ENCODE data around the gene FBXO11. TPM values are rescaled to one million over a fixed set of nuclear protein-coding genes. Genes with fewer than 3 reads are reported as not detected.

FBXO11 gene
- total RNA-seq, 1 donor from 2014 or later, result 35.8 TPM

DNA sequence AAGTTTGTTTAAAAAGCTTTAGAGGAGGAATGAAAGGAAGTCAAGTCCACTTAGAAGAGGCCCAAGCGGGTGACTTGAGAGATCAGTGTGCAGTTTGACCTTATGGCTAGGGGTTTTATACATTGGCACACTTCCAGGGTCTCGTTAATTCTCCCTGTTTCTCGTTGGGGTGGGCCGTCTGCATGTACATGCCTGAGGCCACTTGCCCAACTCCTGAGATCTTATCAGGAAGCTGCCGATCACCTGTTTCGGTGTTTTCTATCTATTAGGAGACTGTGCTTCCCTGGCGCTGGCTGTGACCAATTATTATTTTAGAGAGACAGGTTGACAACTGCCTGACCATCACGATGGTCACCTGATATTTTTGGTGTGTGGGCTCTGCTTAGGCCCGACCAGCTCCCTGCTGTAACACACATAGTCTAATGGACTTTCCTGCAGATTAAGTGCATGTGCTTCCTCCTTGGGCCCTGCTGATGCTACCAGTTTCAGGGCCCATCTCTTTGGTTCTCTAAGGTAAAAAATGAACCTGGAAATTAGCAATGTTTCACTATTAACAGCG, 154.4 kb downstream of the FBXO11 start:
- Histone ChIP-seq H3K4me1 (no peaks in the 10 kb centered on the region), H3K27me3 (no peaks in the 10 kb centered on the region), H3K4me3 (no peak overlapping the region), H3K9me3 (no peaks in the 10 kb centered on the region), H3K36me3 (no peaks in the 10 kb centered on the region), H3K27ac (no peak overlapping the region)
- no peak for TF ChIP-seq POLR2A (IDR thresholded peaks at IDR 0.05)
- no peak for TF ChIP-seq POLR2AphosphoS5 (IDR thresholded peaks at IDR 0.05; ENCODE audit: insufficient read depth in 1 of 2, low read depth in 1 of 2)
- TF ChIP-seq, protein P1, sequence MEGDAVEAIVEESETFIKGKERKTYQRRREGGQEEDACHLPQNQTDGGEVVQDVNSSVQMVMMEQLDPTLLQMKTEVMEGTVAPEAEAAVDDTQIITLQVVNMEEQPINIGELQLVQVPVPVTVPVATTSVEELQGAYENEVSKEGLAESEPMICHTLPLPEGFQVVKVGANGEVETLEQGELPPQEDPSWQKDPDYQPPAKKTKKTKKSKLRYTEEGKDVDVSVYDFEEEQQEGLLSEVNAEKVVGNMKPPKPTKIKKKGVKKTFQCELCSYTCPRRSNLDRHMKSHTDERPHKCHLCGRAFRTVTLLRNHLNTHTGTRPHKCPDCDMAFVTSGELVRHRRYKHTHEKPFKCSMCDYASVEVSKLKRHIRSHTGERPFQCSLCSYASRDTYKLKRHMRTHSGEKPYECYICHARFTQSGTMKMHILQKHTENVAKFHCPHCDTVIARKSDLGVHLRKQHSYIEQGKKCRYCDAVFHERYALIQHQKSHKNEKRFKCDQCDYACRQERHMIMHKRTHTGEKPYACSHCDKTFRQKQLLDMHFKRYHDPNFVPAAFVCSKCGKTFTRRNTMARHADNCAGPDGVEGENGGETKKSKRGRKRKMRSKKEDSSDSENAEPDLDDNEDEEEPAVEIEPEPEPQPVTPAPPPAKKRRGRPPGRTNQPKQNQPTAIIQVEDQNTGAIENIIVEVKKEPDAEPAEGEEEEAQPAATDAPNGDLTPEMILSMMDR (IDR thresholded peaks at IDR 0.05), result no peak
- intact Hi-C loops (cut with DNase I), result no loop called here
- no peak for DNase-seq (ENCODE audit: extremely low spot score in 2 of 2)

- intact Hi-C loops (cut with DNase I), result no loop called here
- Histone ChIP-seq H3K9me3 (no peaks in the 10 kb centered on the region), H3K4me3 (no peak overlapping the region), H3K27me3 (no peaks in the 10 kb centered on the region), H3K36me3 (no peaks in the 10 kb centered on the region), H3K27ac (no peak overlapping the region), H3K4me1 (no peaks in the 10 kb centered on the region)
- no peak for TF ChIP-seq POLR2A (IDR thresholded peaks at IDR 0.05)
- TF ChIP-seq, protein P1 (IDR thresholded peaks at IDR 0.05), result no peak
- no peak for TF ChIP-seq POLR2AphosphoS5 (IDR thresholded peaks at IDR 0.05; ENCODE audit: insufficient read depth in 1 of 2, low read depth in 1 of 2)
- no peak for DNase-seq (ENCODE audit: extremely low spot score in 2 of 2)
These were observed 158.4 kb downstream of the FBXO11 start for GRCh38 chr2:47747878-47748277.

GRCh38 chr2:47744074-47744473, 162.2 kb downstream of the FBXO11 start:
- intact Hi-C loops (cut with DNase I), result no loop called here
- Histone ChIP-seq H3K4me3 (no peak overlapping the region), H3K9me3 (no peaks in the 10 kb centered on the region), H3K36me3 (no peaks in the 10 kb centered on the region), H3K27ac (no peak overlapping the region), H3K27me3 (no peaks in the 10 kb centered on the region), H3K4me1 (no peaks in the 10 kb centered on the region)
- TF ChIP-seq, protein P1 (IDR thresholded peaks at IDR 0.05), result no peak
- no peak for TF ChIP-seq POLR2A (IDR thresholded peaks at IDR 0.05)
- TF ChIP-seq POLR2AphosphoS5 (IDR thresholded peaks at IDR 0.05; ENCODE audit: insufficient read depth in 1 of 2, low read depth in 1 of 2), result no peak
- DNase-seq (ENCODE audit: extremely low spot score in 2 of 2), result no peak

DNA sequence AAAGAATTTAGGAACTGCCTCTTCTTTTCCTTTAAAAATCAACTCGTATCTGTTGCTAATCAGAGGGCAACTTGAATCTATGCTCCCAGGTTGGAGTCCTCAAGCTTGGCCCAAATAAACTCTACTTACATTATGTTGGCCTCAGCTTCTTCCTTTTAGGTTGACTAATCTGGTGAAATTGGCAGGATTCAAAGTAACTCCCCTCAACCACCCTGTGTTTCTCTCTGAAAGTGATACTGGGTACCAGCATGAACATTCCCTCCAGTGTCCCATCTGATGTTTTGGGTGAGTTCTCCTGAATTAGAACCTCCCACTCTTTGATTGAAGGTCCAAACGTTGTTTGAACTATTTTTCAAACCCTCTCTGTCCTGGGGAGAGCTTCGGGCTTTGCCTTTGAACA, 164.7 kb downstream of the FBXO11 start:
- Histone ChIP-seq H3K9me3 (no peaks in the 10 kb centered on the region), H3K36me3 (no peaks in the 10 kb centered on the region), H3K4me1 (no peaks in the 10 kb centered on the region), H3K27ac (no peak overlapping the region), H3K4me3 (no peak overlapping the region), H3K27me3 (no peaks in the 10 kb centered on the region)
- TF ChIP-seq POLR2A (IDR thresholded peaks at IDR 0.05), result no peak
- no peak for TF ChIP-seq POLR2AphosphoS5 (IDR thresholded peaks at IDR 0.05; ENCODE audit: insufficient read depth in 1 of 2, low read depth in 1 of 2)
- TF ChIP-seq, protein P1 (IDR thresholded peaks at IDR 0.05), result no peak
- intact Hi-C loops (cut with DNase I), result no loop called here
- DNase-seq (ENCODE audit: extremely low spot score in 2 of 2), result no peak

DNA sequence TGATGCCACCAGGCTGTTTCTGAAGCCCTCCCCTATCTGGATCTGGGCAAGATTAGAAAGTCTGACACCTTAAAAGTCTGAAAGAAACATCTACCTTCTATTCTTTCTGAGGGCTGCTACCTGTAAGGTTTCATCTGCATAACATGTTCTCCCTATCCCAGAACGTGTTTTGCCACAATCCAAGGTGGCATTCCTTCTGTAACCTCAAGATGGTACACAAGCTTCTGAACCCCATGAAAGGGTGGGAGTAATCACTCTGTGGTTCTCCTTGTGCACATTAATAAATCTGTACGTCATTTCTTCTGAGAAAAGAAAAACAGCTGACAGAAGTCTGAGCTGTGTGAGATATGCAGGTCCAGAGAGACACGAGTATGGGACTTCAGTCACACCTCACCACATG, 165.2 kb downstream of the FBXO11 start:
- intact Hi-C loops (cut with DNase I), result no loop called here
- DNase-seq (ENCODE audit: extremely low spot score in 2 of 2), result no peak
- no peaks in the 10 kb centered on the region for H3K36me3 ChIP-seq

More for the DNA sequence above, 165.2 kb downstream of the FBXO11 start:
- no peak overlapping the region for H3K4me3 ChIP-seq
- no peak overlapping the region for H3K27ac ChIP-seq
- TF ChIP-seq, protein P1 (IDR thresholded peaks at IDR 0.05), result no peak
- TF ChIP-seq POLR2A (IDR thresholded peaks at IDR 0.05) (no peak), POLR2AphosphoS5 (IDR thresholded peaks at IDR 0.05; ENCODE audit: insufficient read depth in 1 of 2, low read depth in 1 of 2) (no peak)
- no peaks in the 10 kb centered on the region for H3K4me1 ChIP-seq
- no peaks in the 10 kb centered on the region for H3K9me3 ChIP-seq
- H3K27me3 ChIP-seq, result no peaks in the 10 kb centered on the region
